Heart right ventricle (tissue), 16 donors: ENCODE results near the gene KLHL12. TPM values are rescaled to one million over a fixed set of nuclear protein-coding genes. Genes with fewer than 3 reads are reported as not detected.
A peak's percentile ranks its signal among the peaks of the same experiment; 100 is the strongest.

ENCODE experiments used
- ATAC-seq, 8 donors: fragments of 200-7000 bp; cut with Tn5 transposase; one replicate each; pipeline ENCODE4 v1.9.1; 2020; ENCODE audit warnings: mild to moderate bottlenecking in 8 of 8, moderate library complexity in 8 of 8, moderate number of reproducible peaks in 1 of 8
- DNase-seq, 2 donors: peaks; one replicate each; pipeline ENCODE4 v3.0.0-alpha.2; 2020
- H3K27ac ChIP-seq, 10 donors: fragments of 200-600 bp; sonication (generic) in 2 of 10; one replicate each; pipeline versions ENCODE4 v1.5.0 to v1.8.0; 2020 to 2022; ENCODE audit warnings: mild to moderate bottlenecking in 3 of 10
- H3K27me3 ChIP-seq, 7 donors: fragments of 200-600 bp; one replicate each; pipeline ENCODE4 v1.8.0; 2021 to 2022; ENCODE audit warnings: mild to moderate bottlenecking in 2 of 7
- H3K36me3 ChIP-seq, 9 donors: fragments of 200-600 bp; sonication (generic) in 1 of 9; one replicate each; pipeline versions ENCODE4 v1.5.0 to v1.8.0; 2020 to 2022; ENCODE audit warnings: mild to moderate bottlenecking in 2 of 9
- H3K4me1 ChIP-seq, 9 donors: fragments of 200-600 bp; sonication (generic) in 1 of 9; one replicate each; pipeline versions ENCODE4 v1.5.0 to v1.8.0; 2020 to 2022; ENCODE audit warnings: mild to moderate bottlenecking in 4 of 9
- H3K4me3 ChIP-seq, 10 donors: fragments of 200-600 bp; sonication (generic) in 2 of 10; one replicate each; pipeline versions ENCODE4 v1.5.0 to v1.8.0; 2020 to 2022; ENCODE audit warnings: mild to moderate bottlenecking in 7 of 10, moderate library complexity in 2 of 10
- H3K9me3 ChIP-seq, 11 donors: fragments of 200-600 bp in 10 of 11; sonication (generic) in 2 of 11; one replicate each; pipeline versions ENCODE4 v1.5.0 to v1.8.0; 2013 to 2022; ENCODE audit warnings: mild to moderate bottlenecking in 2 of 11, control low read depth in 1 of 11, moderate library complexity in 1 of 11
- CTCF ChIP-seq, 9 donors: fragments of 200-600 bp; sonication (generic) in 2 of 9; IDR thresholded peaks; one replicate each; pipeline versions ENCODE4 v1.5.0 to v1.8.0; 2021 to 2022; ENCODE audit warnings: antibody characterized with exemption in 9 of 9, mild to moderate bottlenecking in 5 of 9, moderate library complexity in 1 of 9
- WGBS, 2 donors: extraction: QIAGEN DNeasy Blood & Tissue Kit; methylation state at CpG; one replicate each; pipeline ENCODE4 v1.1.7; 2013; ENCODE audit warnings: inconsistent platforms in 1 of 2; 5-methylcytosine and 5-hydroxymethylcytosine counted together
- intact Hi-C, 10 donors: fragments of 100-400 bp; cut with DNase I; formaldehyde crosslinking; loops; one replicate each; pipeline versions ENCODE4 v1.11.1 to v1.14.2; 2022
- polyA plus RNA-seq, 2 donors: library from polyadenylated mRNA; stranded (reverse); fragments of 200-250 nt; gene quantifications; one replicate each; pipeline ENCODE4 v1.2.3, GENCODE V29; 2013
- total RNA-seq, 10 donors: library from RNA; stranded (reverse); fragmentation: NEBNext Ultra II Directional in 3 of 10; extraction: Animal tissue kit (Norgen Biotek cat#: 25700) in 3 of 10; gene quantifications; one replicate each; pipeline versions ENCODE4 v1.2.1 to v1.2.4, GENCODE V29; 2021 to 2023
- donor health status: Arrhythmogenic right ventricular cardiomyopathy.
- donor health status: ischemic (EF 13 %, LVEDD 7.1; RV severe dilation, severe dysfunction).
- donor health status: healthy with polysubstance abuse.
- donor health status: DM: no; HTN: yes; CAD: no.
- donor health status: DM: no; HTN: no; CAD: no.
- donor health status: ischemic (EF 25% LVEDD 6.9; RV normal size, moderate dysfunction).
- donor health status: ischemic (EF 25% LVEDD 5.7; RV mildly dilated, moderate dysfunction).
- donor health status: healthy.
- donor health status: DM: yes; HTN: yes; CAD: no.
- donor health status: Ischemic cardiomyopathy.
- donor health status: ischemic (EF 35%, LVEDD 5.7; RV mildly dilated, moderate dysfunction).
- donor health status: nonischemic (EF 11% LVEDD 7.7; RV severe dilation, severe dysfunction).
- donor health status: DM: yes; HTN: yes; CAD: no.
- donor health status: PGD.
- donor health status: ischemic (EF 29% LVEDD 5.4; RV normal size, mild dysfunction).
- donor health status: nonischemic (EF 23%, LVEDD 6.1; RV moderate dilation, normal function).

Gene KLHL12
- total and polyA plus RNA-seq, 12 donors, result 9.8 to 31.5 (median 22.2) TPM

- no peak for TF ChIP-seq CTCF (IDR thresholded peaks at IDR 0.05)
- H3K36me3 ChIP-seq, result peaks cover 0 to 42% (median 17%) of the 10 kb centered on the region in 9 donors
- intact Hi-C loops, result loop anchor here in 4 of 10 donors (2.0 to 5.0 kb wide), 5 partner anchors 39 to 81 kb away; partner anchors contain the start of genes KLHL12 (in 2 of the 4), PCAT6 (in 2 of the 4) and KDM5B (in 1 of the 4)
- H3K4me3 ChIP-seq, result peak overlapping the region; percentile 59 to 88 (median 74)
- peaks cover 0 to 18% (median 13%) of the 10 kb centered on the region in 9 donors for H3K4me1 ChIP-seq
- H3K27me3 ChIP-seq, result no peaks in the 10 kb centered on the region
- ATAC-seq, result no peak
- H3K9me3 ChIP-seq, result no peaks in the 10 kb centered on the region
- DNase-seq, result no peak
- peak overlapping the region; percentile 70 to 98 (median 95) for H3K27ac ChIP-seq
- 2 to 3% methylated on average over 10 of the region's 10 CpGs for WGBS, 2 donors
Observed at GRCh38 chr1:202888221-202888530, 38.9 kb downstream of the KLHL12 start.

- DNase-seq, result no peak
- WGBS, 2 donors, result 93% methylated on average over 10 of the region's 10 CpGs
- H3K36me3 ChIP-seq, result peaks cover 0 to 67% (median 12%) of the 10 kb centered on the region in 9 donors
- no peaks in the 10 kb centered on the region for H3K4me1 ChIP-seq
- TF ChIP-seq CTCF (IDR thresholded peaks at IDR 0.05), result no peak
- no peaks in the 10 kb centered on the region for H3K9me3 ChIP-seq
- intact Hi-C loops, result no loop called here
- no peak overlapping the region for H3K27ac ChIP-seq
- ATAC-seq, result no peak
- no peak overlapping the region for H3K4me3 ChIP-seq
- no peaks in the 10 kb centered on the region for H3K27me3 ChIP-seq
Observed at GRCh38 chr1:202880961-202881460, 46.0 kb downstream of the KLHL12 start.

GRCh38 chr1:202880062-202880461, 47.0 kb downstream of the KLHL12 start:
- intact Hi-C loops, result no loop called here

GRCh38 chr1:202879128-202879527, 47.9 kb downstream of the KLHL12 start:
- intact Hi-C loops, result no loop called here
- Histone ChIP-seq H3K27ac (no peak overlapping the region), H3K27me3 (no peaks in the 10 kb centered on the region)

More at GRCh38 chr1:202880062-202880461, 47.0 kb downstream of the KLHL12 start:
- Histone ChIP-seq H3K36me3 (peaks cover 0 to 74% (median 12%) of the 10 kb centered on the region in 9 donors), H3K27ac (no peak overlapping the region), H3K27me3 (no peaks in the 10 kb centered on the region), H3K9me3 (no peaks in the 10 kb centered on the region), H3K4me3 (no peak overlapping the region), H3K4me1 (no peaks in the 10 kb centered on the region)
- ATAC-seq (no peak), DNase-seq (no peak)
- TF ChIP-seq CTCF (IDR thresholded peaks at IDR 0.05), result no peak

More at GRCh38 chr1:202879128-202879527, 47.9 kb downstream of the KLHL12 start:
- Histone ChIP-seq H3K9me3 (no peaks in the 10 kb centered on the region), H3K4me1 (no peaks in the 10 kb centered on the region), H3K4me3 (no peak overlapping the region), H3K36me3 (peaks cover 0 to 69% (median 12%) of the 10 kb centered on the region in 9 donors)
- 97 to 100% methylated on average over 1 of the region's 1 CpG for WGBS, 2 donors
- no peak for ATAC-seq
- no peak for DNase-seq
- no peak for TF ChIP-seq CTCF (IDR thresholded peaks at IDR 0.05)
